H9 (cell line): ENCODE data around the gene ALDH3A2. TPM values are rescaled to one million over a fixed set of nuclear protein-coding genes. Genes with fewer than 3 reads are reported as not detected.

ENCODE experiments used
- DNase-seq: peaks from one replicate; pipeline ENCODE4 v3.0.0-alpha.2; 2017
- H2AFZ ChIP-seq: one replicate; pipeline ENCODE4 v1.6.1; 2013; ENCODE audit warnings: mild to moderate bottlenecking, low read length, control low read depth, moderate library complexity
- H2AK5ac ChIP-seq: 2 replicates; pipeline ENCODE4 v1.6.1; 2013; ENCODE audit warnings: low read length, control low read depth, mixed read lengths; ENCODE audit not compliant: insufficient read length
- H2BK120ac ChIP-seq: one replicate; pipeline ENCODE4 v1.6.1; 2013; ENCODE audit warnings: low read depth, mild to moderate bottlenecking, low read length, control low read depth, inconsistent platforms; ENCODE audit not compliant: poor library complexity, severe bottlenecking
- H2BK12ac ChIP-seq: 2 replicates; pipeline ENCODE4 v1.6.1; 2013; ENCODE audit warnings: low read length, control low read depth, mixed read lengths, low read depth; ENCODE audit not compliant: insufficient read length
- H2BK15ac ChIP-seq: 2 replicates; pipeline ENCODE4 v1.6.1; 2013; ENCODE audit warnings: low read depth, low read length, control low read depth
- H2BK20ac ChIP-seq: one replicate; pipeline ENCODE4 v1.6.1; 2013; ENCODE audit warnings: low read depth, mild to moderate bottlenecking, low read length, control low read depth, inconsistent platforms; ENCODE audit not compliant: poor library complexity, severe bottlenecking
- H2BK5ac ChIP-seq: 2 replicates; pipeline ENCODE4 v1.6.1; 2013; ENCODE audit warnings: low read length, control low read depth, mixed read lengths; ENCODE audit not compliant: insufficient read length
- H3K14ac ChIP-seq: 2 replicates; pipeline ENCODE4 v1.6.1; 2013; ENCODE audit warnings: low read length, control low read depth; ENCODE audit not compliant: insufficient read depth
- H3K18ac ChIP-seq: 2 replicates; pipeline ENCODE4 v1.6.1; 2013; ENCODE audit warnings: low read depth, mild to moderate bottlenecking, mixed read lengths, low read length, control low read depth; ENCODE audit not compliant: insufficient read length
- H3K23ac ChIP-seq: 2 replicates; pipeline ENCODE4 v1.6.1; 2013; ENCODE audit warnings: low read length, control low read depth, mixed read lengths, low read depth; ENCODE audit not compliant: insufficient read length
- H3K23me2 ChIP-seq: 2 replicates; pipeline ENCODE4 v1.6.1; 2013; ENCODE audit warnings: low read depth, mild to moderate bottlenecking, mixed read lengths, low read length, control low read depth; ENCODE audit not compliant: insufficient read length, poor library complexity, severe bottlenecking
- H3K27ac ChIP-seq: 2 replicates; pipeline ENCODE4 v1.5.1; 2013; ENCODE audit warnings: low read length, control low read depth, mixed read lengths, low read depth; ENCODE audit not compliant: insufficient read length
- H3K27me3 ChIP-seq: 2 replicates; pipeline ENCODE4 v1.6.1; 2013; ENCODE audit warnings: low read length, control low read depth, inconsistent platforms; ENCODE audit not compliant: insufficient read depth
- H3K4ac ChIP-seq: 2 replicates; pipeline ENCODE4 v1.6.1; 2013; ENCODE audit warnings: low read depth, mild to moderate bottlenecking, control low read depth, inconsistent platforms, low read length, moderate library complexity
- H3K4me1 ChIP-seq: 2 replicates; pipeline ENCODE4 v1.6.1; 2013; ENCODE audit warnings: low read length, control low read depth, inconsistent platforms; ENCODE audit not compliant: insufficient read depth
- H3K4me2 ChIP-seq: 2 replicates; pipeline ENCODE4 v1.6.1; 2013; ENCODE audit warnings: low read length, control low read depth, mixed read lengths; ENCODE audit not compliant: insufficient read length, insufficient read depth
- H3K56ac ChIP-seq: 2 replicates; pipeline ENCODE4 v1.6.1; 2013; ENCODE audit warnings: low read depth, mild to moderate bottlenecking, mixed read lengths, low read length, control low read depth; ENCODE audit not compliant: insufficient read length
- H3K79me1 ChIP-seq: 2 replicates; pipeline ENCODE4 v1.6.1; 2013; ENCODE audit warnings: low read depth, mild to moderate bottlenecking, moderate library complexity, low read length, control low read depth, inconsistent platforms; ENCODE audit not compliant: insufficient read depth, poor library complexity, severe bottlenecking
- H3K79me2 ChIP-seq: 2 replicates; pipeline ENCODE4 v1.6.1; 2013; ENCODE audit warnings: low read length, control low read depth, inconsistent platforms; ENCODE audit not compliant: insufficient read depth
- H3K9ac ChIP-seq: 2 replicates; pipeline ENCODE4 v1.6.1; 2013; ENCODE audit warnings: low read length, control low read depth, mixed read lengths; ENCODE audit not compliant: insufficient read length; ENCODE audit errors: extremely low read depth
- H3K9me3 ChIP-seq: one replicate; pipeline ENCODE4 v1.6.1; 2013; ENCODE audit warnings: low read depth, low read length, inconsistent platforms; ENCODE audit not compliant: control insufficient read depth
- H3T11ph ChIP-seq: one replicate; pipeline ENCODE4 v1.6.1; 2013; ENCODE audit warnings: mild to moderate bottlenecking, low read length, control low read depth, inconsistent platforms
- H4K20me1 ChIP-seq: one replicate; pipeline ENCODE4 v1.6.1; 2013; ENCODE audit not compliant: control insufficient read depth, insufficient read length, insufficient read depth
- H4K5ac ChIP-seq: 2 replicates; pipeline ENCODE4 v1.6.1; 2013; ENCODE audit warnings: low read depth, mild to moderate bottlenecking, mixed read lengths, low read length, control low read depth; ENCODE audit not compliant: insufficient read length
- H4K8ac ChIP-seq: replicated peaks from 2 replicates; pipeline ENCODE4 v1.6.1; 2013; ENCODE audit warnings: low read length, control low read depth, mixed read lengths, low read depth; ENCODE audit not compliant: insufficient read length
- H4K91ac ChIP-seq: 2 replicates; pipeline ENCODE4 v1.6.1; 2013; ENCODE audit warnings: low read depth, mild to moderate bottlenecking, moderate library complexity, mixed read lengths, low read length, control low read depth; ENCODE audit not compliant: insufficient read length
- H3K27ac Mint-ChIP-seq, 3 experiments: 2 replicates in 2 of 3; 3 replicates in 1 of 3; pipeline ENCODE4 v1.8.0; 2020 to 2021; ENCODE audit warnings: mixed read lengths in 3 of 3, mild to moderate bottlenecking in 1 of 3, moderate library complexity in 1 of 3
- H3K27me3 Mint-ChIP-seq: 2 replicates; pipeline ENCODE4 v1.8.0; 2021; ENCODE audit warnings: low read depth, mild to moderate bottlenecking, moderate library complexity, mixed read lengths
- H3K36me3 Mint-ChIP-seq, 3 experiments: 2 replicates in 2 of 3; 3 replicates in 1 of 3; pipeline ENCODE4 v1.8.0; 2020 to 2021; ENCODE audit warnings: low read depth in 3 of 3, mixed read lengths in 3 of 3; ENCODE audit not compliant: insufficient read depth in 1 of 3
- H3K4me1 Mint-ChIP-seq, 2 experiments: 2 replicates each; pipeline ENCODE4 v1.8.0; 2020; ENCODE audit warnings: mixed read lengths in 2 of 2
- H3K4me3 Mint-ChIP-seq, 2 experiments: 2 replicates in 1 of 2; 3 replicates in 1 of 2; pipeline ENCODE4 v1.8.0; 2020 to 2021; ENCODE audit warnings: mild to moderate bottlenecking in 2 of 2, mixed read lengths in 2 of 2, moderate library complexity in 1 of 2
- H3K9me3 Mint-ChIP-seq, 2 experiments: 2 replicates in 1 of 2; 3 replicates in 1 of 2; pipeline ENCODE4 v1.8.0; 2020; ENCODE audit warnings: mild to moderate bottlenecking in 2 of 2, mixed read lengths in 2 of 2, moderate library complexity in 1 of 2
- CTCF ChIP-seq: fragments of 200-600 bp; sonication (generic); conservative IDR thresholded peaks from 3 replicates; pipeline ENCODE4 v1.8.0; 2021; ENCODE audit warnings: antibody characterized with exemption, mild to moderate bottlenecking
- WGBS: extraction: QIAGEN DNeasy Blood & Tissue Kit; methylation state at CpG from one replicate; pipeline ENCODE4 v1.1.7; 2013; ENCODE audit warnings: missing lambda C conversion rate, low lambda C conversion rate, mixed read lengths; ENCODE audit not compliant: insufficient read length; ENCODE audit errors: extremely low coverage; 5-methylcytosine and 5-hydroxymethylcytosine counted together
- total RNA-seq: library from RNA; stranded (reverse); gene quantifications from 2 replicates; pipeline ENCODE4 v1.2.1, GENCODE V29; 2021

ALDH3A2 gene
- total RNA-seq, 1 experiment from 2014 or later: 100 TPM

- Histone ChIP-seq H4K91ac (no peak overlapping the region), H3K4ac (no peak overlapping the region), H4K5ac (no peak overlapping the region), H3T11ph (no peak overlapping the region), H3K23me2 (no peaks in the 10 kb centered on the region), H3K27me3 (no peaks in the 10 kb centered on the region), H3K18ac (no peak overlapping the region), H2BK120ac (no peak overlapping the region), H4K8ac (no peak overlapping the region), H3K9ac (no peak overlapping the region), H3K4me2 (no peak overlapping the region), H3K79me2 (no peaks in the 10 kb centered on the region), H3K4me1 (no peaks in the 10 kb centered on the region), H3K23ac (no peak overlapping the region), H3K27ac (no peak overlapping the region), H3K56ac (no peak overlapping the region), H3K79me1 (no peaks in the 10 kb centered on the region), H4K20me1 (no peaks in the 10 kb centered on the region), H3K14ac (no peak overlapping the region), H2BK12ac (no peak overlapping the region), H2BK20ac (no peak overlapping the region), H3K9me3 (no peaks in the 10 kb centered on the region), H2AFZ (no peak overlapping the region), H2BK15ac (no peak overlapping the region), H2AK5ac (no peak overlapping the region), H2BK5ac (no peak overlapping the region)
- no CpG with 5 or more reads among the region's 5 CpGs for WGBS
- Mint-ChIP-seq H3K27me3 (no peaks in the 10 kb centered on the region), H3K4me1 (peaks cover 4 to 13% of the 10 kb centered on the region in 2 experiments), H3K4me3 (no peak overlapping the region; a peak in 1 of 5 replicates), H3K9me3 (no peaks in the 10 kb centered on the region), H3K36me3 (no peaks in the 10 kb centered on the region), H3K27ac (no peak overlapping the region)
- no peak for DNase-seq
- TF ChIP-seq CTCF: no peak
These were observed 71.6 kb downstream of the ALDH3A2 start for GRCh38 chr17:19720210-19720475.
